MG63 (cell line): ENCODE data around the gene PELI2. TPM values are rescaled to one million over a fixed set of nuclear protein-coding genes. Genes with fewer than 3 reads are reported as not detected.

Experiments
- DNase-seq: peaks from one replicate; pipeline ENCODE4 v3.0.0-alpha.2; 2020
- H3K27me3 ChIP-seq: fragments of 250-450 bp; sonication (Bioruptor Pico); 2 replicates; pipeline ENCODE4 v1.5.1; 2020; ENCODE audit warnings: mild to moderate bottlenecking, moderate library complexity
- H3K36me3 ChIP-seq: fragments of 250-450 bp; sonication (Bioruptor Pico); 2 replicates; pipeline ENCODE4 v1.5.1; 2020; ENCODE audit warnings: mild to moderate bottlenecking, moderate library complexity
- H3K4me3 ChIP-seq: fragments of 250-450 bp; sonication (Bioruptor Pico); 2 replicates; pipeline ENCODE4 v1.5.1; 2020; ENCODE audit warnings: mild to moderate bottlenecking, moderate library complexity
- H3K9me3 ChIP-seq: fragments of 250-450 bp; sonication (Bioruptor Pico); 2 replicates; pipeline ENCODE4 v1.5.1; 2020; ENCODE audit warnings: mild to moderate bottlenecking, moderate library complexity
- total RNA-seq: library from RNA; depleted of rRNA; stranded (reverse); fragments of >200 nt; shearing (Covaris generic); gene quantifications from 2 replicates; pipeline ENCODE4 v1.2.3, GENCODE V29; 2014; ENCODE audit warnings: low replicate concordance

PELI2 gene
- total RNA-seq, 1 experiment from 2014 or later: 0.69 TPM

DNA sequence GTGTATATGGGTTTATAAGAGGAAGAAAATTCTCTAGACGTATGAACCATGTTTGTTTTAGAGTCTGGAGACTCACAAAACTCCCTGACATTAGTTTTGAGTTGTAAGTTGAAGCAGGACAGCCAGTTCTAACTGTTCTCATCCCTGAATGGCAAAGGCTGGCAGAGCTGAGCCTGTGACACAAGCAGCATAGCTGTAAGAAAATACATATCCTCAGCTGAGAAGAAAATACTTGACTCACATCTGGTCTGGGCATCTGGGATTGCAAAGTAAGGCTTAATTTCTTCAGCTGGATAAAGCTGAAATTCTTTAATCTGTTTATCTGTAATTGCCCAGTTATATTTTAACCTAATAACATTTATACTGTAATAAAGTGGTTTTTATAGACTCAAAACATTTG is 156.3 kb downstream of the PELI2 start:
- Histone ChIP-seq H3K27me3 (no peaks in the 10 kb centered on the region), H3K9me3 (no peaks in the 10 kb centered on the region), H3K36me3 (no peaks in the 10 kb centered on the region), H3K4me3 (no peak overlapping the region)
- DNase-seq: no peak

DNA sequence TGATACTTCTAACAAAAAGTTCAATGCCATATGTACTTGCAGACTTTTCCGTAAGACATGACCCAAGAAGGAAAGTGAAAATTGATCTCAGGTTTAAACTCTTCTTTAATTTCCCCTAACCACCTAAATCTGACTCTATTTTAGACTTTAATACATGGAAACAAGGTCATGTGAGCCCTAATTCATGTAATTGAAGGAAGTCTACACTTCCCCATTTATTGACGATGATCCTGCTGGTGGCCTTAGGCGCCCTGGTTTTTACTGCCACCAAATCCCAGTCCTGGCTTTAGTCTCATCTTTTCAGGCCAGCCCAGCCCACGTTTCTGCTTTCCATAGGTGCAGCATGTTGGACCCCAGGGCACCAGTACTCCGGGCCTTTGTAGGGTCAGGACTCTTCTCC is 157.9 kb downstream of the PELI2 start:
- no peaks in the 10 kb centered on the region for H3K36me3 ChIP-seq
- H3K4me3 ChIP-seq: no peak overlapping the region
- no peaks in the 10 kb centered on the region for H3K27me3 ChIP-seq
- H3K9me3 ChIP-seq: no peaks in the 10 kb centered on the region
- DNase-seq: no peak

DNA sequence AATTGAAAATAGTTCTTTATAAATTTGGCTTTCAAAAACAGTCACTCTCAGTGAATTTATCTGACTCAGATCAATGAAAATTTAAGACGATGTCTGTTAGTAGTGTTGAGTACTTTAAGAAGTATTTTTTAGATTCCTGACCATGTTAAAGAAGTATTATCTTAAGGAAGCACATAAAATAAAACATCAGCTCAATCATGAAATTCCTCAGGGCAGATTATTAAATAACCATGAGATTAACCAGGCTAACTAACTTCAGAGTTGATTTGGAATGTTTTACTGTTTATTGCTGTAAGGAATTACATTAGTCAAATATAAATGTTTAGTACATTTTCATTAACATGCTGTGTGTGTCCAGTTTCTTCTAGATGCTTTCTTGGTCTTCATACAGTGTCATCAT is 160.2 kb downstream of the PELI2 start:
- H3K4me3 ChIP-seq: no peak overlapping the region
- DNase-seq: no peak
- no peaks in the 10 kb centered on the region for H3K36me3 ChIP-seq
- H3K9me3 ChIP-seq: no peaks in the 10 kb centered on the region
- no peaks in the 10 kb centered on the region for H3K27me3 ChIP-seq

DNA sequence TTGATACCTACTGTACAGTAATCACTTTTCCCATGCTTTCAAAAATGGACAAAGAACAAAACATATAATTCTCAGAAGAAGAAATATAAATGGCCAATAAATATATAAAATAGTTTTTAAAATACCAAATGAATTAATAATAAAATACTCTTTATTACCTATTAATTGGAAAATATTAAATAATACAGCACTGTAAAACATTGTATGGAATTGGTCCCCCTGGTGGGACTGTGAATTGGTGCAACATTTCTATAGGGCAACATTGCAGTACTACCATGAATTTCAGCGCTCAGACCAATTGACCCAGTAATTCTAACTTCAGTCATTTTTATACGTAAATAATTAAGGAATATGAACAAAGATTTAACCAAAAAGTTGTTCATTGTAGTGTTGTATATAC is 162.6 kb downstream of the PELI2 start:
- H3K36me3 ChIP-seq: no peaks in the 10 kb centered on the region
- no peak for DNase-seq
- no peaks in the 10 kb centered on the region for H3K9me3 ChIP-seq
- no peaks in the 10 kb centered on the region for H3K27me3 ChIP-seq
- H3K4me3 ChIP-seq: no peak overlapping the region

DNA sequence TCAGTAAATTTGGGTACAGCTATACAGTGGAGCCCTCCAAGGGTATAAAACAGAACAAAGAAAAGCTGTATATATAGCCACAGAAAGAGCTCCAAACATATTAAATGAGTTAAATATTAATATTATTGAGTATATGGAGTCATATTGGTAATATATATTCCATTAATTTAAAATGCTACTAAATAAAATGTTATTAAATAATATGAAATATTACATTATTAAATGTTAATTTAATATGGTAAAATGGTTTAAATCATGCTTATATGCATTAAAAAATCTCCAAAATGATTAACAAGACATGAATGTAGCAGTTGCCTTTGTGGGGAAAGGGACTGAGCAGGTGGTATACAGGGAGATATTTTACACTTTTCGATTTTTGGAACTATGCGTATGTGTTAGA is 164.0 kb downstream of the PELI2 start:
- no peak for DNase-seq
- Histone ChIP-seq H3K4me3 (no peak overlapping the region), H3K9me3 (no peaks in the 10 kb centered on the region), H3K36me3 (no peaks in the 10 kb centered on the region), H3K27me3 (no peaks in the 10 kb centered on the region)

DNA sequence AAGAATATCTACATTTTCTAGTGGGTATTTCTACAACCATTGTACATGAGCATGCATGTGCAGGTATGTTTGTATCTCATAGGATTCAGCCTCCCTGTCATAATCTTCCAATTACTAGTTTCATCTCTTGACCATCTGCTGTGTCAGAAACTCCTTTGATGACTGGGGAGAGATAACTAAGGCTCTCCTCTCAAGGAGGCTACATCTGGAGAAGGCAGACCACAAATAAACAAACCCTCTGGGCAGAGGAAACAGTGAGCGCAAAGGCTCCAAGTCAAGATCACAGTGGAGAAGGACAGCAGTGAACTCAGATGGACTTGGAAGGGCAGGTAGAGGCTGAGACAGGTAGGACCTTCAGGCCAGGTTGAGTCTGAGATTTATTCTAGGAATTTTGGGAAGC is 166.4 kb downstream of the PELI2 start:
- Histone ChIP-seq H3K27me3 (no peaks in the 10 kb centered on the region), H3K4me3 (no peak overlapping the region), H3K9me3 (no peaks in the 10 kb centered on the region), H3K36me3 (no peaks in the 10 kb centered on the region)
- no peak for DNase-seq

DNA sequence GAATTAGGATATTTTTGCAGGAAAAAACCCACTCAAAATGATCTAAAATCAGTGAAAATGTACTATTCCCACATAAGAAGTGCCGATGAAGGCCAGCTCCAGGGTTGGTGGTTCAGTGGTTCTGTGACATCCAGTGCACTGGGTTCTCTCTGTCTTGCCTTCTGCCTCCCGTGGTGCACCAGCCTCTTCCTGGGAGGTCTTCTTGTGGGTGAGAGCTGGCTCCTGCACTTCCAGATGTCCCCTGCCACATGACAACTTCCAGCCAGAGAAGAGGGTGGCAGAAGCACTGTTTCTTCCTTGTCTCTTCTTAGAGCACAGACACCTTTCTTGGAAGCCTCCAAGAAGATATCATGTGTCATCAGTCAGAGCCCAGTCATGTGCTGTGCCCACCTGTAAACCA is 170.9 kb downstream of the PELI2 start:
- DNase-seq: no peak
- Histone ChIP-seq H3K36me3 (no peaks in the 10 kb centered on the region), H3K4me3 (no peak overlapping the region), H3K9me3 (no peaks in the 10 kb centered on the region), H3K27me3 (no peaks in the 10 kb centered on the region)

DNA sequence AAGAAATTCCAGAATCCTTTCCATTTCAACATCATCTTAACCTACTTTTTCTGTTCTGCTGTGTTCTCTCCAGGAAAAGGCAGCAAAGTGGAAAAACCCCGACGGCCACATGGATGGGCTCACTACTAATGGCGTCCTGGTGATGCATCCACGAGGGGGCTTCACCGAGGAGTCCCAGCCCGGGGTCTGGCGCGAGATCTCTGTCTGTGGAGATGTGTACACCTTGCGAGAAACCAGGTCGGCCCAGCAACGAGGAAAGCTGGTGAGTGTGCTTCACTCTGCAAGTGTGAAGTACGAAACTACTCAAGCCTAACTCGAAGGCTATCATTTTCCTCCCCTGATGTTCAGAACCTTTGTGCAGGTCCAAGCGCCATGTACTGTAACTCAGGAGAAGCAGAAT is 172.0 kb downstream of the PELI2 start:
- Histone ChIP-seq H3K27me3 (no peaks in the 10 kb centered on the region), H3K9me3 (no peaks in the 10 kb centered on the region), H3K36me3 (no peaks in the 10 kb centered on the region), H3K4me3 (no peak overlapping the region)
- DNase-seq: no peak

DNA sequence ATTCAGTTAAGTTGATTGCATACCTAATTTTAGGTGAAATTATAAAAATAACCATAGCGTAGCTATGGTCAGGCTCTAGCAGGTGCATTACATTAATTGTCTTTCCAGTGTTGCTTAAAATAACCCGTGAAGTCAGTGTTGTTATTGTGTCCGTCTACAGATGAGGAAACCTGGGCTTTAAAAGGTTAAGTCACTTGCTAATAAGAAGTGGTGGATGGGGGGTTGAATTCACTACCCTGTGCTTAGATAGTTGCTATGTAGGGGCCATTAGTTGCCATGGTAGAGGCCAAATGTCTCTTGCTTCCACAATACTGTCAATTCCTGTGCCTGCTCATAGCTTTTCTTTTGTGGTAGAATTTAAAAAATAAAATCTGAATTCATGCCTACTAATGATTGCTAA is 174.8 kb downstream of the PELI2 start:
- no peaks in the 10 kb centered on the region for H3K9me3 ChIP-seq
- H3K4me3 ChIP-seq: no peak overlapping the region
- no peaks in the 10 kb centered on the region for H3K27me3 ChIP-seq
- H3K36me3 ChIP-seq: no peaks in the 10 kb centered on the region
- DNase-seq: no peak

DNA sequence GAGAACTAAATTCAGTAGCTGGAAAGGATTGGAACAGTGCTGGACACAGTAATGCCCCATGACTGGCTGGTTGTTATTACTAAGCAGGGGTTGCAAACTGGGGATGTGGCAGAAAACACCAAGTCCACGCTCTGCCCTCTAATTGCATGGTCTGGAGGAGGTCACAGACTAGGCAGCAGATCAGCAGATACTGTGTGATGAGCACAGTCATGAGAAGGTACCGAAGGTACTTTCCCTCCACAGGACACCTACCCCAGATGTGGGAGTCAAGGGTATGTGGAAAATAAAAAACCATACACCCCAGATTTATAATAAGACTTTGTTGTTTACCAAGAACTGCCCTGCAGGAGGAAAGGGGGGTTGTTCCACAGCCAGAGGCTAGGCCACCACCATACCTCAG is 175.3 kb downstream of the PELI2 start:
- Histone ChIP-seq H3K9me3 (no peaks in the 10 kb centered on the region), H3K27me3 (no peaks in the 10 kb centered on the region), H3K4me3 (no peak overlapping the region), H3K36me3 (no peaks in the 10 kb centered on the region)
- DNase-seq: no peak

DNA sequence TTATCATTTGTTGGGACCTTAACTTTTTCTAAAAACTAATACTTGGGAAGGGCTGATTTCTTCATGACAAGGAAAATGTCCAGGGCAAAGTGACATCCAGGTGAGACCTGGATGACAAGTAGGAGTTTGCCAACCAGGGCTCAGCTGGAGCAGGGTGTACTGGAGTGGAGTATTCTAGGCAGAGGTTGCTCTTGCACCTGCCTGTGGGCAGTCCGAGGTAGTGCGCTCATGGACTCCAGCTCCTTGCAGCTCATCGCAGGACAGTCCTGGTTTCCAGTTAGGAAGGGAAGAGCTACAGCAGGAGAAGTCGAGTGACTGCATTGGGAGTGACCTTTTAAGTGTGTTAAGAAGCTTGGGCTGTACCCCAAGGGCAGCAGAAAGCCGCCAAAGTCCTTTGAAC is 175.9 kb downstream of the PELI2 start:
- Histone ChIP-seq H3K4me3 (no peak overlapping the region), H3K9me3 (no peaks in the 10 kb centered on the region), H3K36me3 (no peaks in the 10 kb centered on the region), H3K27me3 (no peaks in the 10 kb centered on the region)
- no peak for DNase-seq

DNA sequence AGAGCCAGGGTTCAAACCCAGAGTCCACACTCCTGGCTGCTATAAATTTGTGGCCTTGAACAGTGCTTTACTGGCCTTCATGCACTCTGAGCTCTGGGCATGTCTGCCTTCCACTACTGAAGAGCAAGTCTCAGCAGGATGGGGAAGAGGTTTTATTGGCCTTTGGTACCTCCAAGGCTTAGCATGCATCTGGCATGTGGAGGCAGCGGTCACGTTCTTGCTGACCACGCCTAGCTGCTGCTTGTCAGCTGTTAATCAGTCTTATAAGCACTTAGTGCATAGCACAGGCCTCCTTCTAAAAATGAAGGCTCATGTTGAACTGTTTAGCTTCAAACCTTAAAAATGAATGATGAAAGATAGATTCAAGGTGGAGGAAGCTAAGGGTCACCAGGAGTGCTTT is 177.5 kb downstream of the PELI2 start:
- Histone ChIP-seq H3K4me3 (no peak overlapping the region), H3K9me3 (no peaks in the 10 kb centered on the region), H3K27me3 (no peaks in the 10 kb centered on the region), H3K36me3 (no peaks in the 10 kb centered on the region)
- no peak for DNase-seq

DNA sequence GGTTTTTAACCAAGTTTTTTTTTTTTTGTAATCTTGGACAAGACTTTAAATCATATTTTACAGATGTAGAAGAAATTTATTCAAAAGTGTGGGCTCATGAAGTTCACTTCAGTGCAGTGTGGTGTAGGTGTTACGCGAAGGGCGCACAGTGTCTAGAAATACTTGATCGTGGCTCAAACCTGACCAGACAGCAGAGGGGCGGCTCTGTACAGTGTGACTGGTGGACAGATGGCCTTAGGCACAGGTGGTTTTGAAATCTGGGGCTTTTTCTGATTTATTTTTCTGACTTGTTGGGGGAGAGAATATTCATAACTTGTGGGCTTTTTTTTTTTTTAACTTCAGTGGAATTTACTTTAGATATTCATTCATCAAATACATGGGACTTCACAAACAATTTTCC is 179.2 kb downstream of the PELI2 start:
- Histone ChIP-seq H3K27me3 (no peaks in the 10 kb centered on the region), H3K36me3 (no peaks in the 10 kb centered on the region), H3K9me3 (no peaks in the 10 kb centered on the region), H3K4me3 (no peak overlapping the region)
- no peak for DNase-seq

DNA sequence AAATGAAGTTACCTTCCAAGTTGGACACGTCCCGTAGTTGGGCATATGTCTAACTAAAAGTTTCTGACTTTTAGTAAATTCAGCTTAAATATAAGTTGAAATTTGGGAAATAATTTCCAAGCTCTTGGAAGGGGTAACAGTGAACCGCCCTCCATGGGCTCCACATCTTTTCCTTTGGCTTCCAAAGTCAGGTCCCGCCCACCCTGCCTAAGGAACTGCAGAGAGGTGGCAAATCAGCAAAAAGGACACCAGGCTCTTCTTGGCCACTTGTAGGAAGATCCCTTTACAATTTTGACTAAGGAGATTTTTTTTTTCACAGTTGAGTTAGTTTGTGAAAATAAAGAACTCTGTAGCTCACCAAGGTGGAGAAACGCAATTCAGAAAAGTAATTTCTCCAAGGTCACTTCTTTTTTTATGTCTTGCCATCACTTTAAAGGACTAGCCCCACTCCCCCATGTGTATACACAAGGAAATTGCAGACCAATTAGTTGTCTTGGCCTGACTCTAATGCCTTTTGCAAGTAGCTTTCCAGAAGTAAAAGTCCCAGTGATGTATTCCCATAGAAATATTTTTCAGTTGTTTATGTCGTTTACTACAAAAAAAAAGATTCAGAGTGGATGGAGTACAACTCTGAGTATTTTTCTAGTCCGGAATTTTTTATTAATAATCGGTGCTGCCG is 181.2 kb downstream of the PELI2 start:
- DNase-seq: no peak

DNA sequence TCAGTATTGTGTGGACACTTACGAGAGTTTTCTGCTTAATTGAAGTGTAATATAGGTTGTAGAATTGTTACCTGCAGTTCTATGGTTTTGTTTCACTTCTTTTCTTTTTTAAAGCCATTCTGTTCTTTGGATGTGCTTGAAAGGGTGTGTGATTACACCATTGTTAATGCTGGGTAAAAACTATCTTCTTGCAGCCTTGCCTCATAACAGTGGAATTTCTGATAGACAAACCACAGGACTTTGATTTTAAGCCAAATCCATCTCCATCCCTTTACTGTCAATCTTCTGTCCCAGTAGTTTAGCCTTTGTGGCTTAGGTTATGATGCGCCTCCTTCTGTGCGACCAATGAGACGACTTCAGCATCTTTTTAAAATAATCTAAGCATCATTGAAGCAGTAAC is 182.3 kb downstream of the PELI2 start:
- DNase-seq: no peak

More for the DNA sequence above, 181.2 kb downstream of the PELI2 start:
- no peaks in the 10 kb centered on the region for H3K36me3 ChIP-seq
- H3K9me3 ChIP-seq: no peaks in the 10 kb centered on the region
- no peaks in the 10 kb centered on the region for H3K27me3 ChIP-seq
- no peak overlapping the region for H3K4me3 ChIP-seq

DNA sequence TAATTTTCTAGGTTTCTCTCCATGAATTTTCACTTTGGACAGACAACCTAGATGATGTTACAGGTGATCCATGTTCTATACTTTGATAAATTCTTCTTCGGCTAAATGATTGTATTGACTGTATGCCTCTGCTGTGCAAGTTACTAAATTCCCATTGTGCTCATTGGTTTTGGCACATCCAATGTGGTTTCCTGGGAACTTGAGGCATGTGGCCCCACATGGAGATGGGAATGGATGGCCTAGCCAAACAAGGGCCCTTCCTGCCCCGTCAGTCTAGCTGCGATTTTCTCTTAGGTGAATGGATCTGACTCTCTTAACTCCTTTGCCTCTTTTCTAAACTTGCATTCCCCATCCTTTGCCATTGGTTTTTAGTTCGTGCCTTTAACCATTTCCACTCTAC is 186.2 kb downstream of the PELI2 start:
- DNase-seq: no peak

More for the DNA sequence above, 182.3 kb downstream of the PELI2 start:
- H3K27me3 ChIP-seq: no peaks in the 10 kb centered on the region
- no peak overlapping the region for H3K4me3 ChIP-seq
- H3K9me3 ChIP-seq: no peaks in the 10 kb centered on the region
- H3K36me3 ChIP-seq: no peaks in the 10 kb centered on the region

DNA sequence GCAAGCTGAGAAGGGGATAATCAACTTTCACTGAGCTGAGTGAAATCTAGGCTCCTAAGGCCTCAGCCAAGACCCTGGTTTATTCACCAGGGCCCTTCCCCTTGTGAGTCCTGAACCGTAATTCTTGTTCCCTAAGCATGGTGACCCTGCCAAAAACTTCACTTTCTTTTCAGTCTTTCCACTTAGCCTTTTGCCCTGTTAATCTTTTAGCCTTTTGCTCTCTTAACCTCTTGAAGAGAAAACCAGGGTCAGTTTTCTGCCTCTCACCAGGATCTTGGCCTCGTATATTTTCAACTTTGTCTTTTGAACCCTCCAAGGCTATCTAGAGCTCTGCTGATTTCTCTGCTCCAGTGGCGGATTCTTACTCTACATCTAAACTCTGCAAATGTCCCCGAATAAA is 191.0 kb downstream of the PELI2 start:
- DNase-seq: no peak
- no peaks in the 10 kb centered on the region for H3K36me3 ChIP-seq
- H3K9me3 ChIP-seq: no peaks in the 10 kb centered on the region
- no peaks in the 10 kb centered on the region for H3K27me3 ChIP-seq
- no peak overlapping the region for H3K4me3 ChIP-seq

More for the DNA sequence above, 186.2 kb downstream of the PELI2 start:
- Histone ChIP-seq H3K27me3 (no peaks in the 10 kb centered on the region), H3K9me3 (no peaks in the 10 kb centered on the region), H3K4me3 (no peak overlapping the region), H3K36me3 (no peaks in the 10 kb centered on the region)

DNA sequence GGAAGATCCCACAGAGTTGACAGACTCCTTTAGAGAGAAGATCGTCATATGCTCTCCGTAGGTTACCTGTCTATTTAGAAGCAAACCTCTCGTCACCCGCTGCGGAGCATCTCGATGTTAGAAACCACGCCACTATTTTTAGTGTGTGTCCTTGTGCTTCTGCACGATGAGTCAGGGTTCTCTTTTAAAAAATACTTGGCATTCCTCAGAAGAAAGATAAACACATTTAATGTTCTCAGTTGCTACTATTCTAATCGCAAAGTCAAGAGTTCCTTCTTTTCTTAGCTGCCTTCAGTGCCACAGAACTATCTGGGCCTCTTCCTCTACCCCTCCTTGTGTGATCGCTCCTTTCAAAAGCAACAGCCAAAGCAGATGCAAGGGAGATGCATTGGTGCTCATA is 192.4 kb downstream of the PELI2 start:
- no peak overlapping the region for H3K4me3 ChIP-seq
- H3K9me3 ChIP-seq: no peaks in the 10 kb centered on the region
- no peaks in the 10 kb centered on the region for H3K27me3 ChIP-seq
- no peaks in the 10 kb centered on the region for H3K36me3 ChIP-seq
- DNase-seq: no peak

DNA sequence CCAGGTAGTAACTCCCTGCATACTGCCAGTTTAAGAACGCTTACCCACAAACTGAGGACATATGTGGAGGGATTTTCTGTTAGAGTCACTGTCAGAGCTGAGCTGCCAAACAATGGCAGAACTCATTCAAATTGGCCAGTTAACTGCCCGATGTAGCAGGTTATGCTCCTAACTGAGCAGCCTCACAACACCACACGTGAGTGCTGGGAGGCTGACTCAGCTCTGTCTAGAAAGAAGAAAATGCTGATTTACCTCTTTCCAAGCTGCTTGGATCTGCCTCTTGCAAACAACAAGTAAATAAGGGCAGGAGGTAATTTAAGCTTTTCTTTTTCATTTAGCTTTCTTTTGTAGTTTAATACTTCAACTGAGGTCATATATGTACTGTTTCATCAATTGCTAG is 195.6 kb downstream of the PELI2 start:
- Histone ChIP-seq H3K27me3 (no peaks in the 10 kb centered on the region), H3K36me3 (no peaks in the 10 kb centered on the region), H3K4me3 (no peak overlapping the region), H3K9me3 (no peaks in the 10 kb centered on the region)
- DNase-seq: no peak
